ENCODE results near the gene CIT. TPM values are rescaled to one million over a fixed set of nuclear protein-coding genes. Genes with fewer than 3 reads are reported as not detected.

The CIT gene
- total RNA-seq, 2 donors from 2014 or later, result 64.2 to 88.1 TPM

DNA sequence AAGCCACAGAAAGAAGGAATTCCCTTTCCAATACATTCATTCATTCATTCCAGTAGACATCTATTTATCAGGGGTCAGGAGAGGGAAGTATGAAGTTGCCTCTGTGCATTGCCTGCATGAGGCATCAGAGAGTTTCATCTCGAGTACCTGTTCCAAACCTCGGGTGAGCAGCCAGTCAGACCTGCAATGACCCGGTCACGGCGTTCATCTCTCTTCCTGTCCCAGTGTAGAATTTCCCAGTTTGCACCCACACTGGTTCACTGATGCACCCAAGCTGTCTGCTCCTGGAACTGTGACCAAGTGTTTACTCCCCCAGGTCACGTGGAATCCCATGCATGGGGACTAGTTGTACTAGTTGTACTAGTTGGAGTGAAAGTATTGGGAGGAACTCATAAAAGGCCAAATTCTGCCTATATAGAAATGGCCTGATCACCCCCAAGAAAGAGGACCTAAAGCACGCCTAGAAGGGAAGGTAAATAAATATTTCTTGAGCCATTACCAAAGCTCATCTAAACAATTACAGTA lies 231.5 kb downstream of the CIT start:
- H3K9me3 Mint-ChIP-seq, result no peaks in the 10 kb centered on the region
- H3K4me3 Mint-ChIP-seq, result no peak overlapping the region
- no peaks in the 10 kb centered on the region for H3K4me1 Mint-ChIP-seq
- H3K27ac Mint-ChIP-seq, result no peak overlapping the region
- H3K36me3 Mint-ChIP-seq (ENCODE audit: low read depth), result no peaks in the 10 kb centered on the region
- ATAC-seq (replicated peaks), result no peak
- peaks cover 8% of the 10 kb centered on the region for H3K27me3 Mint-ChIP-seq

DNA sequence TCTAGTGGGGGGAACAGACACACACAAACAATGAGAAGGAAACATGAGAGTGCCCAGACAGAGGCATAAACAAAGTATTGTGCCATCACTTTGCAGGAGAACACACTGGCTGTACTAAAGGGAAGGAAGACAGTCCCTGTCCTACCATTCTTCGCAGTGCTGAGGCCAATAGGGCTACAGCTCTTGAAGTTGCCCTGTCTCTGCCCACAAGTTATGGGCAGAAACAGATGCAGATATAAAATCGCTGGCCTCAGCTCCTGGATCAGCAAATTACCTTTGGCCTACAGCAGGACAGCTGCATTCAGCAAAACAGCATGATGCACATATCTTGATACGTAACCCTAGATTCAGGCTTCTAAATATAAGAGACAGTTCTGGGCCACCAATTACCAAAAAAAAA lies 232.2 kb downstream of the CIT start:
- Mint-ChIP-seq H3K4me3 (no peak overlapping the region), H3K36me3 (ENCODE audit: low read depth) (no peaks in the 10 kb centered on the region), H3K27me3 (peaks cover 8% of the 10 kb centered on the region), H3K27ac (no peak overlapping the region), H3K9me3 (no peaks in the 10 kb centered on the region), H3K4me1 (no peaks in the 10 kb centered on the region)
- no peak for ATAC-seq (replicated peaks)

DNA sequence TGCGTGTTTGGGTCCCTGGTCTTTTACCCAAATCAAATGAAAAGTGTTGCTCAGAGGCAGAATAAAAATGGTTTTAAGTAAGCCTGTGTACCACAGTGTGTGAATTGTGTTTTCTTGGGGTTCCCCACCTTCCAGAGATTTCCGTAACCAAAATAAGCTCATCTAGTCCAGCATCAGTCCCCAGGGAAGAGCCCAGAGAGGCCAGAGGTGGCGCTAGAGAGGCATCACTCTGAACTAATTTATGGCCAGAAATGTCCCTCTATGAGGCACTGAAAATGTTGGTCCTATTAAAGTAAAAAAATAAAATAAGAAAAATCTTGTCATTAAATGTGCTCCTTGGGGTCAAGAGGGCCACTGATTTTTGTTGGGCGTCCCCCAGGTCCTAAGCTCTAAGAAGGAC lies 234.1 kb downstream of the CIT start:
- Mint-ChIP-seq H3K36me3 (ENCODE audit: low read depth) (no peaks in the 10 kb centered on the region), H3K27me3 (peaks cover 11% of the 10 kb centered on the region), H3K4me3 (no peak overlapping the region), H3K4me1 (no peaks in the 10 kb centered on the region), H3K9me3 (no peaks in the 10 kb centered on the region), H3K27ac (no peak overlapping the region)
- no peak for ATAC-seq (replicated peaks)

Other genes starting within 250 kb of the CIT start
- gene PRKAB1, start 209.2 kb downstream of the CIT start, total RNA-seq, result 10 to 100 TPM; 26.6 to 28.9 TPM
- 10 to 100 TPM; 36.9 to 91.6 TPM for gene BICDL1, start 111.9 kb upstream of the CIT start, total RNA-seq
- gene RAB35, start 239.4 kb upstream of the CIT start, total RNA-seq, result 10 to 100 TPM; 43.8 to 76.4 TPM